CD8-positive, alpha-beta memory T cell (primary cell): ENCODE measurements around the gene C1orf52. TPM values are rescaled to one million over a fixed set of nuclear protein-coding genes. Genes with fewer than 3 reads are reported as not detected.

ENCODE experiments used
- CTCF ChIA-PET: fragments of 350-600 bp; sonication (Branson Sonifier 250); formaldehyde crosslinking; loops from one replicate; lab custom pipeline; 2021; ENCODE audit warnings: antibody characterized with exemption; lab: Charles Lee
- POLR2A ChIA-PET: fragments of 350-600 bp; sonication (Branson Sonifier 250); formaldehyde crosslinking; loops from one replicate; lab custom pipeline; 2021; ENCODE audit warnings: antibody characterized with exemption; lab: Charles Lee
- DNase-seq, 5 donors: peaks; one replicate each; pipeline versions ENCODE4 v3.0.0 to v3.0.0-alpha.2; 2020 to 2022; ENCODE audit warnings: mixed read lengths in 1 of 5
- H3K27ac ChIP-seq: one replicate; pipeline ENCODE4 v1.7.0; 2013; ENCODE audit warnings: low read depth, mild to moderate bottlenecking, low read length, moderate library complexity
- H3K27me3 ChIP-seq: 2 replicates; pipeline ENCODE4 v1.7.0; 2013; ENCODE audit warnings: low read length, mild to moderate bottlenecking; ENCODE audit not compliant: insufficient read depth, poor library complexity, severe bottlenecking
- H3K36me3 ChIP-seq: 2 replicates; pipeline ENCODE4 v1.7.0; 2013; ENCODE audit warnings: mild to moderate bottlenecking, low read length, moderate library complexity; ENCODE audit not compliant: insufficient read depth
- H3K4me1 ChIP-seq: 2 replicates; pipeline ENCODE4 v1.7.0; 2013; ENCODE audit warnings: mild to moderate bottlenecking, low read length, moderate library complexity; ENCODE audit not compliant: insufficient read depth
- H3K4me3 ChIP-seq: 2 replicates; pipeline ENCODE4 v1.7.0; 2013; ENCODE audit warnings: mild to moderate bottlenecking, low read length
- H3K9me3 ChIP-seq: 2 replicates; pipeline ENCODE4 v1.7.0; 2013; ENCODE audit warnings: mild to moderate bottlenecking, low read length
- H3K27ac Mint-ChIP-seq, 8 donors: one replicate each; pipeline ENCODE4 v1.8.0; 2020 to 2021; ENCODE audit warnings: mixed read lengths in 8 of 8, mild to moderate bottlenecking in 6 of 8, inconsistent platforms in 3 of 8, moderate library complexity in 3 of 8
- H3K27me3 Mint-ChIP-seq, 2 donors: one replicate each; pipeline ENCODE4 v1.8.0; 2020 to 2021; ENCODE audit warnings: mixed read lengths in 2 of 2, mild to moderate bottlenecking in 1 of 2, moderate library complexity in 1 of 2
- H3K36me3 Mint-ChIP-seq, 3 donors: one replicate each; pipeline ENCODE4 v1.8.0; 2020 to 2021; ENCODE audit warnings: mixed read lengths in 3 of 3, inconsistent platforms in 1 of 3, mild to moderate bottlenecking in 1 of 3
- H3K4me1 Mint-ChIP-seq, 3 donors: one replicate each; pipeline ENCODE4 v1.8.0; 2020 to 2021; ENCODE audit warnings: mixed read lengths in 3 of 3, inconsistent platforms in 1 of 3, mild to moderate bottlenecking in 1 of 3
- H3K4me3 Mint-ChIP-seq, 7 donors: one replicate each; pipeline ENCODE4 v1.8.0; 2020 to 2021; ENCODE audit warnings: mixed read lengths in 7 of 7, mild to moderate bottlenecking in 6 of 7, moderate library complexity in 4 of 7, inconsistent platforms in 2 of 7
- H3K9me3 Mint-ChIP-seq, 5 donors: one replicate each; pipeline ENCODE4 v1.8.0; 2020 to 2022; ENCODE audit warnings: mixed read lengths in 5 of 5, mild to moderate bottlenecking in 3 of 5, moderate library complexity in 2 of 5, inconsistent platforms in 1 of 5
- polyA plus RNA-seq: library from polyadenylated mRNA; unstranded; fragments of 300-500 nt; fragmentation: Illumina TruSeq; gene quantifications from one replicate; pipeline ENCODE4 v1.2.3, GENCODE V29; 2021
- total RNA-seq, 2 experiments: library from RNA; stranded (reverse); gene quantifications; one replicate each; pipeline ENCODE4 v1.2.3, GENCODE V29; 2021

C1orf52 gene
- total and polyA plus RNA-seq, 3 experiments from 2014 or later, result 22.1 to 29.3 (median 27.7) TPM

DNA sequence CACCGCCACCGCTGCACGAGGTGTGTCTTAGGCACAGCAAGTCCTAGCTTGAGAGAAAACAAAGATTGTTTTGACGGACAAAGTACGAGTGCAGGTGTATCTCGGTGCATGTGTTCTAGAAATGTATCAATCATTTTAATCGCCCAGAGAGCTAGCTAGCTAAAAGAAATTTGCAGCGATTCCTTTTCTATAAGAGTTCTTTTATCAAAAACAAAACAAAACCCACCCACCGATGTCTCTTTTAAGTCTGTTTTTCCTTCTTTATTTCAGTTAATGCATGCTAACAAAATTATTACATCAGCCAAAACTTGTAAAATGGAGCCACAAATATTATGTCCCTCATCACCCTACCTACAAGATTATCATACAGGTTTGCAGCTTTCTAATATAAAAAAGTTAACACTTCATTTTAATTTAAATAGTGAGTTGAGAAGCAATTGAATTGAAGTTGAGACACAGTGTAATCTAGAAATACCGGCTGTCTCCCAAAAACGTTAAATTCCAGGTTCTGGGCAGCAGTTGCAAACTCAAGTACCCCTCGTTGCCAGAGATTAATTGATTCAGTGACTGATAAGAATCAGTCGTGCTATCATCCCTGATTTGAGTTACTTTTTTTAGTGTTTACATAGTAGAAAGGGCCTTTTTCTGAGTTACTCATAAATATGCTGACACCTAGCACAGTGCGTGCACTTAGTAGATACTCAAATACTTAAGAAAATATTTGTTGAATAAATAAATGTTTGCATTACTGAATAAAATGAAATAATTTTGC is 57.2 kb downstream of the C1orf52 start:
- Mint-ChIP-seq H3K9me3 (no peaks in the 10 kb centered on the region), H3K4me1 (peaks cover 22 to 38% (median 35%) of the 10 kb centered on the region in 3 donors), H3K27me3 (peaks cover 14 to 20% of the 10 kb centered on the region in 2 donors), H3K27ac (peak overlapping the region; percentile 96 to 99 (median 98)), H3K4me3 (peak overlapping the region; percentile 98 to 100 (median 99)), H3K36me3 (peaks cover 0 to 9% (median 0%) of the 10 kb centered on the region in 3 donors)
- Histone ChIP-seq H3K4me1 (peaks cover 14% of the 10 kb centered on the region), H3K9me3 (no peaks in the 10 kb centered on the region), H3K36me3 (no peaks in the 10 kb centered on the region), H3K27ac (peak overlapping the region; percentile 86), H3K4me3 (peak overlapping the region; percentile 82), H3K27me3 (peaks cover 4% of the 10 kb centered on the region)
- ChIA-PET CTCF (interaction anchor here (1.2 to 2.7 kb wide), 3 partner anchors 21 to 74 kb away, joined by 3 to 10 read pairs (median 4); partner anchors contain the start of genes BCL10 and C1orf52), POLR2A (interaction anchor here (1.0 to 1.1 kb wide), 2 partner anchors 56 to 74 kb away, joined by 6 read pairs; partner anchors contain the start of gene BCL10)
- DNase-seq, result no peak

DNA sequence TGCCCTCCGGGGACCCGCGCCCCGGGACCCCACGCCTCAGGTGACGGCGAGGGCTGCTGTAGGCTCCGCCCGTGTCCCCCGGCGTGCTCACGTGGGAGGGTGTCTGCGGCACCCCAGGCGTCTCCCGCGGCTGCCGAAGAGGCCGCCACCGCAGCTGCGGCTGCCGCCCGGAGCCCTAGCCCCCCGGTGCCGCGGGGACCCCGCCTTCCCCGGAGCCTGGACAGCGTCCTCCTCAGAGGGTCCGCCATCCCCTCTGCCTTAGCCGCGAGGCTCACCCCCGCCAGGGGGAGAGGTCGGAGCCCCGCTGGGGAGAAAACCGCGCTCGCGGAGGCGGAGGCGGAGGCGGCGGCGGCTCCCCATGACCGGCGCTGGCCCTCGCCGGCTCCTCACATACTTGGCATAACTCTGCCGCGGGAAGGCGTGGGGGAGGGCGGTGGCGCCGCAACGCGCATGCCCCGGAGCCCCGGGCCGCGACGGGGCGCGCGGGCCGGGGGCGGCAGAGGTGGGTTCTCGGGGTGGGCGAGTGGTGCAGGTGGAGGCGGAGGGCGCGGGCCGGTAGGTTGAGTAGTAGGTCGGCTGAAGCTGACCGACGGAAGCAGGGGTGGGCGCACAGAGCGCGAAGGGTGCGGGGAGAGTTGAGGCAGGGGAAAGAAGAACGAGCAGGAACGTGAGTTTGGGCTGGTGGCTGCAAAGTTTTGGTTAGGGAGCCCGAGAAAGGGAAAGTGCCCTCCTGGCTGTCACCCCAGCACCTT is 57.9 kb downstream of the C1orf52 start:
- Histone ChIP-seq H3K36me3 (no peaks in the 10 kb centered on the region), H3K9me3 (no peaks in the 10 kb centered on the region), H3K27me3 (no peaks in the 10 kb centered on the region), H3K4me3 (peak overlapping the region; percentile 82), H3K4me1 (peaks cover 14% of the 10 kb centered on the region), H3K27ac (peak overlapping the region; percentile 86)
- H3K27me3 Mint-ChIP-seq, result peaks cover 12 to 14% of the 10 kb centered on the region in 2 donors
- peak; percentile 48 to 91 (median 81) for DNase-seq
- peak overlapping the region; percentile 98 to 100 (median 99) for H3K4me3 Mint-ChIP-seq
- H3K27ac Mint-ChIP-seq, result peak overlapping the region; percentile 96 to 99 (median 98)
- H3K36me3 Mint-ChIP-seq, result peaks cover 0 to 9% (median 0%) of the 10 kb centered on the region in 3 donors
- no peaks in the 10 kb centered on the region for H3K9me3 Mint-ChIP-seq
- ChIA-PET POLR2A (interaction anchor here (0.5 to 2.1 kb wide), 5 partner anchors 22 to 75 kb away, joined by 3 to 6 read pairs (median 6); partner anchors contain the start of genes BCL10 and C1orf52), CTCF (interaction anchor here (1.2 to 2.7 kb wide), 4 partner anchors 12 to 75 kb away, joined by 3 to 10 read pairs (median 4); partner anchors contain the start of genes BCL10 and C1orf52)
- H3K4me1 Mint-ChIP-seq, result peaks cover 24 to 43% (median 38%) of the 10 kb centered on the region in 3 donors

DNA sequence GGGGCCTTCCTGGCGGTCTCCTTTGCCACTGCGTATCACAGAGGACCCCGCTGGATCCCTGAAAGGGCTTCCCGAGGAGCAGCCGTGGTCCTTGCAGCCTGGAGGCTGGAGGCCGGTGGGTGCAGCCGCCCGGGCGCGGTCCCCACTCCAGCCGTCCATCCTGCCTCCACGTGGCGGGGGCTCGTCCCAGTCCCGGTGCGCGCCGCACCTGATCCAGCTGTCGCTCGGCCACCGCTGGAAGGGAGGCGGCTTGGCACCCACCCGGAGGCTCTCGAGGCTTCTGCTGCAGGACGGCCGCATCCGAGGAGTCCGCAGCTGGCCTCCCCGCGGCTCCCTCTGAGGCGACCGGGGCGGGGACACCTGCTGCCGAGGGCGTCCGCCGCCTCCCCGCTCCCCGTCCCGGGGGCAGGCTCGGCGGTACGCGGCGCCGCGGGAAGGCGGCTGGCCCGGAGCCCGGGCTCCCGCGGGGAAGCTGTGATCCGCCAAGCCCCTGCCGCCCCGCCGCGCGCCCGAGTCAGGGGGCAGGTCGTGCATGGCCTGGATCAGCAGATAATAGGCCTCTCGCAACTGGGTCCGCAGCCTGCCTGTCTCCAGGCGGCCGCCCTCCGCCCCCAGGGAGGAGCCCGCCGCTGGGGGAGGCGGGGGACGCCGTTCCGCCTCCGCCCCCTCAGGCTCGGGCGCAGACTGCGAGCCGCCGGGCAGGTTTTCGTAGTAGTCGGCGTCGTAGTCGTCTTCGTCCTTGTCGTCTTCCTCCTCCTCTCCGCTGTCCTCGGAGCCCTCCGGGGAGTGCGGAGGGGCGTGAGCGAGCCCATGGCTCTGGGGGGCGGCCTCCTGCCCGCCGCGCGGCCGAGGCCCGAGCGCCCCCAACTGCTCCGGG is 58.8 kb downstream of the C1orf52 start, which contains the start of gene SYDE2:
Gene SYDE2 (minus strand): TSS at position 554 of the 877 bp plus-strand sequence. CDS start 20 bp downstream, at position 534.
- peaks cover 0 to 9% (median 0%) of the 10 kb centered on the region in 3 donors for H3K36me3 Mint-ChIP-seq
- peak within 1 kb of the TSS; percentile 96 to 99 (median 98) for H3K27ac Mint-ChIP-seq
- peaks cover 24 to 50% (median 38%) of the 10 kb centered on the region in 3 donors for H3K4me1 Mint-ChIP-seq
- H3K27me3 ChIP-seq, result no peaks in the 10 kb centered on the region
- H3K9me3 ChIP-seq, result no peaks in the 10 kb centered on the region
- peaks cover 7 to 14% of the 10 kb centered on the region in 2 donors for H3K27me3 Mint-ChIP-seq
- peak within 1 kb of the TSS; percentile 98 to 100 (median 99) for H3K4me3 Mint-ChIP-seq
- no peaks in the 10 kb centered on the region for H3K9me3 Mint-ChIP-seq
- H3K36me3 ChIP-seq, result no peaks in the 10 kb centered on the region
- peak; percentile 61 to 92 (median 83) for DNase-seq
- ChIA-PET POLR2A (interaction anchor here (0.5 to 2.1 kb wide), 4 partner anchors 22 to 76 kb away, joined by 3 to 6 read pairs (median 4); partner anchors contain the start of genes BCL10 and C1orf52), CTCF (interaction anchor here (1.1 to 2.7 kb wide), 5 partner anchors 11 to 256 kb away, joined by 3 to 10 read pairs (median 4); partner anchors contain the start of genes BCL10 and C1orf52)
- H3K4me1 ChIP-seq, result peaks cover 14% of the 10 kb centered on the region
- H3K4me3 ChIP-seq, result peak within 1 kb of the TSS; percentile 82
- H3K27ac ChIP-seq, result peak within 1 kb of the TSS; percentile 86

Other genes starting within 250 kb of the C1orf52 start
- gene MCOLN3, start 211.2 kb downstream of the C1orf52 start, total RNA-seq, result under 1 TPM; 0.47 to 0.50 TPM
- 0.29 TPM for gene MCOLN3, start 211.2 kb downstream of the C1orf52 start, polyA plus RNA-seq
- gene SYDE2, start 58.6 kb downstream of the C1orf52 start, total RNA-seq, result 1 to 10 TPM; 2.8 to 3.3 TPM
- gene SYDE2, start 58.6 kb downstream of the C1orf52 start, polyA plus RNA-seq, result 1.7 TPM
- 10 to 100 TPM; 21.9 to 27.1 TPM for gene BCL10, start 17.0 kb upstream of the C1orf52 start, total RNA-seq
- 21.6 TPM for gene BCL10, start 17.0 kb upstream of the C1orf52 start, polyA plus RNA-seq
- gene DDAH1, start 205.5 kb upstream of the C1orf52 start, total RNA-seq, result not detected
- not detected for gene DDAH1, start 205.5 kb upstream of the C1orf52 start, polyA plus RNA-seq